Natural killer cell treated with Interleukin-12 subunit alpha and Interleukin-12 subunit beta and Interleukin-15 and Interleukin-18, amount 100 ng/mL, for 72 hours (primary cell): ENCODE measurements around the gene RAB5A. TPM values are rescaled to one million over a fixed set of nuclear protein-coding genes. Genes with fewer than 3 reads are reported as not detected.
"Not testable (repeated sequence)": the region's sequence is repeated elsewhere in the genome, so short reads cannot be mapped to it uniquely, and the experiment has no call there.

Source experiments
- ATAC-seq, 2 donors: fragments of 150-1000 bp; cut with Tn5 transposase in 1 of 2; sonication (Bioruptor Pico), chemical (Tn5 transposase) in 1 of 2; 2 replicates each; pipeline ENCODE4 v1.10.0; 2021
- DNase-seq: peaks from one replicate; pipeline ENCODE4 v3.0.0; 2022; ENCODE audit warnings: low spot score
- H3K27ac Mint-ChIP-seq, 2 donors: 1 replicate in 1 of 2; 2 replicates in 1 of 2; pipeline ENCODE4 v1.8.0; 2022; ENCODE audit warnings: mixed read lengths in 2 of 2, mild to moderate bottlenecking in 1 of 2, moderate library complexity in 1 of 2
- H3K27me3 Mint-ChIP-seq, 2 donors: 1 replicate in 1 of 2; 2 replicates in 1 of 2; pipeline ENCODE4 v1.8.0; 2022; ENCODE audit warnings: mixed read lengths in 2 of 2
- H3K36me3 Mint-ChIP-seq: one replicate; pipeline ENCODE4 v1.8.0; 2022; ENCODE audit warnings: mixed read lengths
- H3K4me1 Mint-ChIP-seq, 2 donors: 1 replicate in 1 of 2; 2 replicates in 1 of 2; pipeline ENCODE4 v1.8.0; 2022; ENCODE audit warnings: low read depth in 2 of 2, mixed read lengths in 2 of 2, mild to moderate bottlenecking in 1 of 2
- H3K4me3 Mint-ChIP-seq: one replicate; pipeline ENCODE4 v1.8.0; 2022; ENCODE audit warnings: mixed read lengths
- H3K9me3 Mint-ChIP-seq: 2 replicates; pipeline ENCODE4 v1.8.0; 2022; ENCODE audit warnings: mixed read lengths
- total RNA-seq, 2 donors: library from RNA; stranded (reverse); gene quantifications; one replicate each; pipeline ENCODE4 v1.2.3, GENCODE V29; 2022

RAB5A gene
- total RNA-seq, 2 donors from 2014 or later: 59.0 to 68.9 TPM

- Mint-ChIP-seq H3K9me3 (no peaks in the 10 kb centered on the region), H3K4me3 (no peak within 1 kb of the TSS), H3K27me3 (peaks cover 9 to 13% of the 10 kb centered on the region in 2 donors), H3K4me1 (peaks cover 27 to 32% of the 10 kb centered on the region in 2 donors), H3K27ac (peak within 1 kb of the TSS in 1 of 2 donors; percentile 76), H3K36me3 (no peaks in the 10 kb centered on the region)
- no peak for DNase-seq
- ATAC-seq: no peak
Observed at GRCh38 chr3:19934098-19934566, 12.8 kb upstream of the RAB5A start, which contains the start of gene EFHB. Gene EFHB, minus strand, starts transcription at chr3:19934217. Its CDS starts 199 bp downstream, at chr3:19934018.

GRCh38 chr3:19937459-19938294 lies 9.2 kb upstream of the RAB5A start:
- H3K27me3 Mint-ChIP-seq: peaks cover 13 to 20% of the 10 kb centered on the region in 2 donors
- H3K9me3 Mint-ChIP-seq: peaks cover 4% of the 10 kb centered on the region
- no peak for DNase-seq
- no peak overlapping the region for H3K4me3 Mint-ChIP-seq
- H3K36me3 Mint-ChIP-seq: no peaks in the 10 kb centered on the region
- H3K4me1 Mint-ChIP-seq: peaks cover 10 to 17% of the 10 kb centered on the region in 2 donors
- ATAC-seq: peak in 1 of 2 donors; percentile 46
- no peak overlapping the region for H3K27ac Mint-ChIP-seq

GRCh38 chr3:19938295-19938627 lies 8.6 kb upstream of the RAB5A start:
- H3K27ac Mint-ChIP-seq: no peak overlapping the region

GRCh38 chr3:19940643-19941042 lies 6.3 kb upstream of the RAB5A start:
- H3K36me3 Mint-ChIP-seq: no peaks in the 10 kb centered on the region
- H3K4me1 Mint-ChIP-seq: peaks cover 5 to 6% of the 10 kb centered on the region in 2 donors
- no peak overlapping the region for H3K27ac Mint-ChIP-seq
- H3K4me3 Mint-ChIP-seq: no peak overlapping the region
- ATAC-seq (no peak), DNase-seq (no peak)
- H3K9me3 Mint-ChIP-seq: peaks cover 4% of the 10 kb centered on the region
- peaks cover 3 to 11% of the 10 kb centered on the region in 2 donors for H3K27me3 Mint-ChIP-seq

More at GRCh38 chr3:19938295-19938627, 8.6 kb upstream of the RAB5A start:
- H3K9me3 Mint-ChIP-seq: peaks cover 4% of the 10 kb centered on the region
- no peaks in the 10 kb centered on the region for H3K36me3 Mint-ChIP-seq
- H3K4me3 Mint-ChIP-seq: no peak overlapping the region
- H3K27me3 Mint-ChIP-seq: peaks cover 13 to 20% of the 10 kb centered on the region in 2 donors
- no peak for DNase-seq
- peaks cover 7 to 15% of the 10 kb centered on the region in 2 donors for H3K4me1 Mint-ChIP-seq
- ATAC-seq: no peak

GRCh38 chr3:19945534-19945933 lies 1.4 kb upstream of the RAB5A start:
- H3K9me3 Mint-ChIP-seq: peaks cover under 1% of the 10 kb centered on the region
- no peaks in the 10 kb centered on the region for H3K36me3 Mint-ChIP-seq
- H3K27ac Mint-ChIP-seq: peak overlapping the region; percentile 87 to 89
- peak overlapping the region; percentile 87 for H3K4me3 Mint-ChIP-seq
- DNase-seq (no peak), ATAC-seq (no peak)
- peaks cover 13 to 34% of the 10 kb centered on the region in 2 donors for H3K4me1 Mint-ChIP-seq
- H3K27me3 Mint-ChIP-seq: peaks cover 0 to under 1% of the 10 kb centered on the region in 2 donors

GRCh38 chr3:19945969-19946831 lies 697 bp upstream of the RAB5A start:
- Mint-ChIP-seq H3K27ac (peak overlapping the region; percentile 87 to 89), H3K36me3 (no peaks in the 10 kb centered on the region), H3K9me3 (no peaks in the 10 kb centered on the region), H3K4me3 (peak overlapping the region; percentile 87), H3K4me1 (peaks cover 15 to 41% of the 10 kb centered on the region in 2 donors), H3K27me3 (no peaks in the 10 kb centered on the region)
- ATAC-seq (no peak), DNase-seq (no peak)

- ATAC-seq (peak in 1 of 2 donors; percentile 11), DNase-seq (peak; percentile 62)
- peaks cover 6% of the 10 kb centered on the region for H3K36me3 Mint-ChIP-seq
- peaks cover 19 to 49% of the 10 kb centered on the region in 2 donors for H3K4me1 Mint-ChIP-seq
- peak overlapping the region; percentile 87 for H3K4me3 Mint-ChIP-seq
- peak overlapping the region; percentile 87 to 89 for H3K27ac Mint-ChIP-seq
- no peaks in the 10 kb centered on the region for H3K9me3 Mint-ChIP-seq
- H3K27me3 Mint-ChIP-seq: no peaks in the 10 kb centered on the region
Observed at GRCh38 chr3:19947549-19948225, 790 bp downstream of the RAB5A start.

- ATAC-seq: no peak
- Mint-ChIP-seq H3K4me3 (peak overlapping the region; percentile 87), H3K4me1 (peaks cover 19 to 49% of the 10 kb centered on the region in 2 donors), H3K27me3 (no peaks in the 10 kb centered on the region), H3K27ac (peak overlapping the region; percentile 87 to 89), H3K36me3 (peaks cover 6% of the 10 kb centered on the region), H3K9me3 (no peaks in the 10 kb centered on the region)
- DNase-seq: no peak
Observed at GRCh38 chr3:19948226-19948591, 1.3 kb downstream of the RAB5A start.

- Mint-ChIP-seq H3K9me3 (no peaks in the 10 kb centered on the region), H3K4me1 (peaks cover 30 to 43% of the 10 kb centered on the region in 2 donors), H3K4me3 (no peak overlapping the region), H3K27me3 (no peaks in the 10 kb centered on the region), H3K27ac (peak overlapping the region in 1 of 2 donors; percentile 56), H3K36me3 (peaks cover 6% of the 10 kb centered on the region)
- ATAC-seq: no peak
- no peak for DNase-seq
Observed at GRCh38 chr3:19950316-19950715, 3.4 kb downstream of the RAB5A start.

- DNase-seq (no peak), ATAC-seq (no peak)
- no peak overlapping the region for H3K27ac Mint-ChIP-seq
- no peaks in the 10 kb centered on the region for H3K9me3 Mint-ChIP-seq
- no peak overlapping the region for H3K4me3 Mint-ChIP-seq
- no peaks in the 10 kb centered on the region for H3K27me3 Mint-ChIP-seq
- peaks cover 6% of the 10 kb centered on the region for H3K36me3 Mint-ChIP-seq
- H3K4me1 Mint-ChIP-seq: peaks cover 15 to 29% of the 10 kb centered on the region in 2 donors
Observed at GRCh38 chr3:19954676-19955075, 7.8 kb downstream of the RAB5A start.

GRCh38 chr3:19957354-19957753 lies 10.5 kb downstream of the RAB5A start:
- H3K4me1 Mint-ChIP-seq: peaks cover 8 to 37% of the 10 kb centered on the region in 2 donors
- H3K27me3 Mint-ChIP-seq, H3K27ac Mint-ChIP-seq, H3K36me3 Mint-ChIP-seq, DNase-seq, H3K9me3 Mint-ChIP-seq, ATAC-seq, H3K4me3 Mint-ChIP-seq: not testable (repeated sequence)

GRCh38 chr3:19959505-19959904 lies 12.6 kb downstream of the RAB5A start:
- no peaks in the 10 kb centered on the region for H3K9me3 Mint-ChIP-seq
- no peak overlapping the region for H3K4me3 Mint-ChIP-seq
- H3K36me3 Mint-ChIP-seq: no peaks in the 10 kb centered on the region
- DNase-seq (no peak), ATAC-seq (no peak)
- no peaks in the 10 kb centered on the region for H3K27me3 Mint-ChIP-seq
- H3K4me1 Mint-ChIP-seq: peaks cover 8 to 39% of the 10 kb centered on the region in 2 donors
- H3K27ac Mint-ChIP-seq: no peak overlapping the region

- no peak overlapping the region for H3K27ac Mint-ChIP-seq
- H3K4me3 Mint-ChIP-seq: no peak overlapping the region
- ATAC-seq (no peak), DNase-seq (no peak)
- H3K27me3 Mint-ChIP-seq: no peaks in the 10 kb centered on the region
- no peaks in the 10 kb centered on the region for H3K9me3 Mint-ChIP-seq
- no peaks in the 10 kb centered on the region for H3K36me3 Mint-ChIP-seq
- H3K4me1 Mint-ChIP-seq: peaks cover 8 to 31% of the 10 kb centered on the region in 2 donors
Observed at GRCh38 chr3:19960696-19961095, 13.8 kb downstream of the RAB5A start.
